Mesendoderm (in vitro differentiated cells): Measurements from ENCODE around the gene DIP2A. TPM values are rescaled to one million over a fixed set of nuclear protein-coding genes. Genes with fewer than 3 reads are reported as not detected.

ENCODE experiments used
- DNase-seq: peaks from one replicate; pipeline ENCODE4 v3.0.0; 2013
- H2AK5ac ChIP-seq: 2 replicates; pipeline ENCODE4 v1.6.1; 2013; ENCODE audit warnings: low read length, inconsistent platforms
- H2BK120ac ChIP-seq: 2 replicates; pipeline ENCODE4 v1.6.1; 2013; ENCODE audit warnings: low read depth, mild to moderate bottlenecking, low read length, moderate library complexity, mixed read lengths
- H2BK15ac ChIP-seq: replicated peaks from 2 replicates; pipeline ENCODE4 v1.6.1; 2013; ENCODE audit warnings: low read depth, mild to moderate bottlenecking, moderate library complexity
- H2BK5ac ChIP-seq: 2 replicates; pipeline ENCODE4 v1.6.1; 2013; ENCODE audit warnings: low read length, inconsistent platforms
- H3K18ac ChIP-seq: 2 replicates; pipeline ENCODE4 v1.6.1; 2013; ENCODE audit warnings: mild to moderate bottlenecking, low read length, mixed read lengths
- H3K23ac ChIP-seq: one replicate; pipeline ENCODE4 v1.6.1; 2013; ENCODE audit warnings: low read length
- H3K27ac ChIP-seq: 2 replicates; pipeline ENCODE4 v1.5.1; 2013; ENCODE audit warnings: low read depth, mild to moderate bottlenecking, inconsistent platforms, low read length, moderate library complexity
- H3K27me3 ChIP-seq: 2 replicates; pipeline ENCODE4 v1.6.1; 2013; ENCODE audit warnings: low read length, control low read depth, mild to moderate bottlenecking, inconsistent platforms; ENCODE audit not compliant: insufficient read depth, poor library complexity
- H3K36me3 ChIP-seq: 2 replicates; pipeline ENCODE4 v1.6.1; 2013; ENCODE audit warnings: low read length, inconsistent platforms; ENCODE audit not compliant: control insufficient read depth, insufficient read depth
- H3K4ac ChIP-seq: one replicate; pipeline ENCODE4 v1.6.1; 2013; ENCODE audit warnings: low read depth, mild to moderate bottlenecking, low read length, moderate library complexity
- H3K4me1 ChIP-seq: 2 replicates; pipeline ENCODE4 v1.6.1; 2013; ENCODE audit warnings: low read depth, low read length, inconsistent platforms; ENCODE audit not compliant: control insufficient read depth
- H3K4me2 ChIP-seq: 2 replicates; pipeline ENCODE4 v1.6.1; 2013; ENCODE audit warnings: low read length
- H3K4me3 ChIP-seq: 2 replicates; pipeline ENCODE4 v1.5.1; 2013; ENCODE audit warnings: mild to moderate bottlenecking, low read length
- H3K56ac ChIP-seq: one replicate; pipeline ENCODE4 v1.6.1; 2013; ENCODE audit warnings: low read length
- H3K79me1 ChIP-seq: 2 replicates; pipeline ENCODE4 v1.6.1; 2013; ENCODE audit warnings: low read length, inconsistent platforms
- H3K79me2 ChIP-seq: 2 replicates; pipeline ENCODE4 v1.6.1; 2013; ENCODE audit warnings: mild to moderate bottlenecking, low read length; ENCODE audit not compliant: control insufficient read depth, insufficient read depth
- H3K9ac ChIP-seq: 2 replicates; pipeline ENCODE4 v1.6.1; 2013; ENCODE audit warnings: low read length, inconsistent platforms
- H4K5ac ChIP-seq: one replicate; pipeline ENCODE4 v1.6.1; 2013; ENCODE audit warnings: low read length
- H4K8ac ChIP-seq: one replicate; pipeline ENCODE4 v1.6.1; 2013; ENCODE audit warnings: low read depth, mild to moderate bottlenecking, control low read depth, low read length, moderate library complexity
- WGBS: extraction: QIAGEN DNeasy Blood & Tissue Kit; methylation state at CpG from one replicate; pipeline ENCODE4 v1.1.7; 2013; ENCODE audit warnings: low lambda C conversion rate, missing lambda C conversion rate; ENCODE audit not compliant: insufficient coverage; ENCODE audit errors: extremely low coverage; 5-methylcytosine and 5-hydroxymethylcytosine counted together
- small RNA-seq: library from polyadenylated mRNA; stranded (forward); fragments of <200 nt; extraction: miRNeasy Mini kit (QIAGEN cat#:217004); gene quantifications from one replicate; pipeline ENCODE3, GENCODE V24; 2013; ENCODE audit not compliant: insufficient read depth

The DIP2A gene

GRCh38 chr21:46617267-46618051, 158.8 kb downstream of the DIP2A start:
- Histone ChIP-seq H2BK5ac (no peak overlapping the region), H3K27me3 (no peaks in the 10 kb centered on the region), H3K27ac (no peak overlapping the region), H3K4me1 (no peaks in the 10 kb centered on the region), H3K18ac (no peak overlapping the region), H3K36me3 (no peaks in the 10 kb centered on the region), H3K4me3 (no peak overlapping the region), H2AK5ac (no peak overlapping the region), H2BK120ac (no peak overlapping the region), H3K79me1 (no peaks in the 10 kb centered on the region), H4K5ac (no peak overlapping the region), H3K56ac (no peak overlapping the region), H3K23ac (no peak overlapping the region), H3K4ac (no peak overlapping the region), H4K8ac (no peak overlapping the region), H3K79me2 (no peaks in the 10 kb centered on the region), H3K4me2 (no peak overlapping the region), H2BK15ac (no peak overlapping the region), H3K9ac (no peak overlapping the region)
- DNase-seq, result no peak
- WGBS, result no CpG with 5 or more reads among the region's 6 CpGs

- H2BK120ac ChIP-seq, result no peak overlapping the region
- H4K5ac ChIP-seq, result no peak overlapping the region
- no peaks in the 10 kb centered on the region for H3K36me3 ChIP-seq
- no peak overlapping the region for H3K4ac ChIP-seq
- H4K8ac ChIP-seq, result no peak overlapping the region
- no peaks in the 10 kb centered on the region for H3K27me3 ChIP-seq
- H3K4me2 ChIP-seq, result no peak overlapping the region
- no peak for DNase-seq
- H3K23ac ChIP-seq, result no peak overlapping the region
- H3K79me2 ChIP-seq, result no peaks in the 10 kb centered on the region
- no peak overlapping the region for H2AK5ac ChIP-seq
- H3K56ac ChIP-seq, result no peak overlapping the region
- no peaks in the 10 kb centered on the region for H3K79me1 ChIP-seq
- no peak overlapping the region for H2BK15ac ChIP-seq
- no peak overlapping the region for H3K27ac ChIP-seq
- no peak overlapping the region for H2BK5ac ChIP-seq
- no peak overlapping the region for H3K4me3 ChIP-seq
- H3K18ac ChIP-seq, result no peak overlapping the region
- no peaks in the 10 kb centered on the region for H3K4me1 ChIP-seq
- no peak overlapping the region for H3K9ac ChIP-seq
- no CpG with 5 or more reads among the region's 5 CpGs for WGBS
Observed at GRCh38 chr21:46618738-46619379, 160.2 kb downstream of the DIP2A start.

Small RNAs within 50 kb of the gene (small RNA-seq; reads per million reads assigned to genes)
- not detected for gene RNU6-396P
